Naive B cell (primary cell): Measurements from ENCODE around the gene PCDH9. TPM values are rescaled to one million over a fixed set of nuclear protein-coding genes. Genes with fewer than 3 reads are reported as not detected.

Source experiments
- ATAC-seq, 2 donors: fragments of 150-1000 bp; cut with Tn5 transposase; 2 replicates each; pipeline ENCODE4 v1.10.0; 2021; ENCODE audit warnings: low read depth in 2 of 2, mild to moderate bottlenecking in 2 of 2, moderate library complexity in 2 of 2
- DNase-seq: peaks from one replicate; pipeline ENCODE4 v3.0.0; 2022
- H3K27ac Mint-ChIP-seq, 6 donors: one replicate each; pipeline ENCODE4 v1.8.0; 2020 to 2022; ENCODE audit warnings: mild to moderate bottlenecking in 6 of 6, mixed read lengths in 6 of 6, moderate library complexity in 5 of 6, inconsistent platforms in 2 of 6
- H3K27me3 Mint-ChIP-seq, 3 donors: one replicate each; pipeline ENCODE4 v1.8.0; 2021 to 2022; ENCODE audit warnings: mixed read lengths in 3 of 3, mild to moderate bottlenecking in 1 of 3
- H3K36me3 Mint-ChIP-seq, 2 donors: one replicate each; pipeline ENCODE4 v1.8.0; 2020 to 2022; ENCODE audit warnings: mixed read lengths in 2 of 2, inconsistent platforms in 1 of 2, mild to moderate bottlenecking in 1 of 2
- H3K4me1 Mint-ChIP-seq, 3 donors: one replicate each; pipeline ENCODE4 v1.8.0; 2020 to 2022; ENCODE audit warnings: mixed read lengths in 3 of 3, inconsistent platforms in 1 of 3, mild to moderate bottlenecking in 1 of 3, moderate library complexity in 1 of 3
- H3K4me3 Mint-ChIP-seq, 8 donors: one replicate each; pipeline ENCODE4 v1.8.0; 2020 to 2022; ENCODE audit warnings: mild to moderate bottlenecking in 8 of 8, mixed read lengths in 8 of 8, moderate library complexity in 8 of 8, inconsistent platforms in 2 of 8
- H3K9me3 Mint-ChIP-seq, 7 donors: one replicate each; pipeline ENCODE4 v1.8.0; 2020 to 2022; ENCODE audit warnings: mixed read lengths in 7 of 7, mild to moderate bottlenecking in 5 of 7, inconsistent platforms in 2 of 7, moderate library complexity in 1 of 7
- polyA plus RNA-seq, 6 donors: library from polyadenylated mRNA; unstranded; fragments of 300-500 nt; fragmentation: Illumina TruSeq; gene quantifications; one replicate each; pipeline ENCODE4 v1.2.3, GENCODE V29; 2021; ENCODE audit warnings: low read depth in 6 of 6

Gene PCDH9
- polyA plus RNA-seq, 6 donors from 2014 or later, result 49.9 to 70.2 (median 57.2) TPM

DNA sequence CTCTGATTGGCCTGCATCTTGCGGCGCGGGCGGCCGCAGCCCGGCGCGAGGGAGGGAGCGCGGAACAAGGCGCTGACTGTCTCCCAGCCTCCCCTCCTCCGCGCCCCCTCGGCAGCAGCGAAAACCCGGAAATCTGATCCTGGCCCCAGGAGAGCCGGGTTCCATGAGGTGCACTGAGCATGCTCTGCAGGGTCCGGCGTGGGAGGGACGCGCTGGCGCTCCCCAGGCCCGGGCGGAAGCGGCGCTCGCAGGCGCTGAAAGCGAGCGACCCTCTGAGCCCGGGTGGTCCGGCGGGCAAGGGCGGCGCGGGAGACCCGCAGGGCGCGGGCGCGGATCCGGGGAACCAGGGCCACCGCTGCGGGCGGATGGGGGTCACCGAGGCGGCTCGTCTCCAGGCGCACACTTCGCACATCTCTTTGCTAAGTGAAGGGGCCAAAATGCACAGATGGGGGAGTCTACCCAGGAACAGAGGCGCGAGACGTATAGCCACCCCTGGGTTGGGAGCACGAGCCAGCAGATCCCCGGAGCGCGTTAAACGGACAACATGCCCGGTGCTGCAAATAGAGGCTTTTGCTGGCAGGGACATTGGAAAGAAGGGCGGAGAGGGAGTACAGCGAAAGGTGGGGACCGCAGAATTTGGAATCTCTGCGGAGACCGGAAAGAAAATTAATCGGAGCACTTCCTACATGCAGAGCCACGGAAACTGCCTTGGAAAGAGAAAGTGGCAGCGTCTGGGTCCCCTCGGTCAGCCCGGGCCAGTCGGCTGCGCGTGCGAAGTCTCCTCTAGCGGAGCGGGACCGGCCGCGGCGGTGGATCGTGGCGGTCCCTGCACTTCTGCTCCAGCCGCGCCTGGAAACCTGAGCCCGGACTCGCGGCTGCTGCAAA lies 510 bp upstream of the PCDH9 start:
- Mint-ChIP-seq H3K36me3 (peaks cover 7 to 10% of the 10 kb centered on the region in 2 donors), H3K27ac (peak overlapping the region in 4 of 6 donors; percentile 26 to 96 (median 94)), H3K27me3 (no peaks in the 10 kb centered on the region), H3K4me3 (no peak overlapping the region), H3K4me1 (peaks cover 13 to 24% (median 15%) of the 10 kb centered on the region in 3 donors), H3K9me3 (peaks cover 0 to 2% (median 0%) of the 10 kb centered on the region in 7 donors)
- ATAC-seq, result peak; percentile 92 to 94
- peak; percentile 95 for DNase-seq

DNA sequence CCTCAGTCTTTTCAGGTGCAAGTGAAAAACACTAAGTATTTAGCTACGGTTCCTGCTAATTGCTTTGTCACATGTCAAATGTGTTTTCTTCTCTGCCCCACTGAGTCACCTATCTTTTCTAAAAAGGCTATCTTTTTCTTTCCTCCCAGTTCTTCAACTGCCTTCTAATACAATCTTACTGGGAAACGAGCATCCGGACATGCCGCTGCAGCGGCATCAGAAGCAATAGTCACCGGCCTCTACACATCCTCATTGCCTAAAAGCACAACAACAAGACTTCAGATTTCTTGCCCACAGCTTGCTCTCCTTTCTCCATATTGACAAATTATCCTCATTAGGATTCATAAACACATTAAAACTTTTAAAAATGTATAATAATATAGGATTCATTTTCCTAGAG lies 1.2 kb downstream of the PCDH9 start:
- Mint-ChIP-seq H3K27ac (no peak overlapping the region), H3K27me3 (no peaks in the 10 kb centered on the region), H3K4me3 (no peak overlapping the region), H3K9me3 (peaks cover 0 to 2% (median 0%) of the 10 kb centered on the region in 7 donors), H3K4me1 (peaks cover 25 to 42% (median 30%) of the 10 kb centered on the region in 3 donors), H3K36me3 (peaks cover 7 to 11% of the 10 kb centered on the region in 2 donors)
- ATAC-seq, result no peak
- no peak for DNase-seq

DNA sequence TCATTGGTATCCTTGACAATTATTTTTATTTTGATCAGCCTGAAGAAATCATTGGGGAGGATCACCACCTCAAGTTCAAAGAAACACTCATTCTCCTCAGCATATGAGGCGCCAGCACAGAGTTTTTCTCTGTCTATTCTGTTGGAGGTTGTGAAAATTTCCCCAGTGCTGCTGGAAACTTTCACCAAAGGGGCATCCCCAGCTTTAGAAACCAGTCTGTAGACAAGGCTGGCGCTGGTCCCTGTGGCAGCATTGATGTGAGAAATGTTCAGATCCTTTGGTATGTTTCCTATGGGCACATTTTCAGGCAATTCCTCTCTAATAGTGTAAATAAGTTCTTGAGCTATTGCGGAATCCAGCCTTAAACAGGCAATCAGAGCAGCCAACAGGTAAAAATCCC lies 2.1 kb downstream of the PCDH9 start:
- ATAC-seq, result no peak
- Mint-ChIP-seq H3K4me1 (peaks cover 27 to 45% (median 35%) of the 10 kb centered on the region in 3 donors), H3K27ac (peak overlapping the region in 1 of 6 donors; percentile 65), H3K4me3 (no peak overlapping the region), H3K9me3 (peaks cover 0 to 2% (median 0%) of the 10 kb centered on the region in 7 donors), H3K27me3 (no peaks in the 10 kb centered on the region), H3K36me3 (peaks cover 7 to 11% of the 10 kb centered on the region in 2 donors)
- no peak for DNase-seq

DNA sequence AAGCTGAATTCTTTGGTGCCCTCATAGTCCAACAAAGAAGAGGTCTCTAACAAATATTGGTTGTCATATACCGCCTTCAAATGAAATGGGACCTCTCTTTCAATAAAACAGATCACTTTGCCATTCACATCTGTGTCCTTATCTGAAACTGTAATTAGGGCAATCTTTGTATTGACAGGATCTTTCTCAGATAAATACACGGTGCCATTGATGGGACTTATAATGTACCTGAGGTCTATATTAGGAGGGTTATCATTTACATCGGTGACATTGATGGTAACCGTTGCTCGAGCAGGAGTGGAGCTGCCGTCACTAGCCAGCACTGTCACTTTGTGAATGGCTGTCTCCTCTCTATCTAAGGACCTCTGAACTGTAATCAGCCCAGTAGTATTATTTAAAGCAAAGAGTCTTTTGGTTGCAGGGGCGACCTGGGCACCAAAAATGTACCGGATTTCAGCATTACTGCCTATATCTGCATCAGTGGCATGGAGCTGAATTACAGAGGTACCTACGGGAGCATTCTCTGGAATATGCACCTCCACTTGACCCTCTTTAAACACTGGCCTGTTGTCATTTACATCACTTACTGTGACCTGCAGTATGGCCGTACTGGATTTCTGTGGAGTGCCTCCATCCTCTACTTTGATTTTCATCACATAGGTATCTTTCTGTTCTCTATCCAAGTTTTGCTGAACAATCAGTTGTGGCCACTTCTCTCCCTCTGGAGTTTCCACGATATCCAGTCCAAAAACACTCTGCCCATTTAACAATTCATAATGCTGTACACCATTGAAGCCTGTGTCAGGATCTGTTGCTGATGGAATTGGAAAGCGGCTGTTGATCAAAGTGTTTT lies 2.8 kb downstream of the PCDH9 start:
- Mint-ChIP-seq H3K27ac (peak overlapping the region in 3 of 6 donors; percentile 30 to 65 (median 44)), H3K9me3 (peaks cover 0 to 2% (median 0%) of the 10 kb centered on the region in 7 donors), H3K36me3 (peaks cover 7 to 11% of the 10 kb centered on the region in 2 donors), H3K27me3 (no peaks in the 10 kb centered on the region), H3K4me3 (peak overlapping the region in 1 of 8 donors; percentile 32), H3K4me1 (peaks cover 31 to 50% (median 37%) of the 10 kb centered on the region in 3 donors)
- no peak for DNase-seq
- no peak for ATAC-seq

DNA sequence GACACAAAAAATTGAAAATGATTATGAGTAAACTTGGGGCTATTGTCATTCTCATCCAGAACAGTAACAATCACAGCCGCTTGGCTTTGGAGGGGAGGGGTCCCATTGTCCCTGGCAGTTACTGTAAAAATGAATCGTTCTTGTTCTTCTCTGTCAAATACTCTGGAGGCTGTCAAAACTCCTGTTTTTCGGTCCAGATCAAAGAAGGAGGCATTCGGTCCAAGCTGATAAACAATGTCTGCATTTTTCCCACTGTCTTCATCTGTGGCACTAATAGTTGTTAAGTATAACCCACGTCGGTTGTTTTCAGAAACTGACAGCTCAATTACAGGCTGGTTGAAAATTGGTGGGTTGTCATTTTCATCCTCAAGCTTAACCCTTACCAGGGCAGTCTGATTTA lies 3.4 kb downstream of the PCDH9 start:
- Mint-ChIP-seq H3K9me3 (peaks cover 0 to 2% (median 0%) of the 10 kb centered on the region in 7 donors), H3K4me3 (peak overlapping the region in 4 of 8 donors; percentile 37 to 83 (median 75)), H3K4me1 (peaks cover 31 to 52% (median 43%) of the 10 kb centered on the region in 3 donors), H3K36me3 (peaks cover 7 to 11% of the 10 kb centered on the region in 2 donors), H3K27ac (peak overlapping the region in 2 of 6 donors; percentile 0 to 41), H3K27me3 (no peaks in the 10 kb centered on the region)
- ATAC-seq (no peak), DNase-seq (no peak)

DNA sequence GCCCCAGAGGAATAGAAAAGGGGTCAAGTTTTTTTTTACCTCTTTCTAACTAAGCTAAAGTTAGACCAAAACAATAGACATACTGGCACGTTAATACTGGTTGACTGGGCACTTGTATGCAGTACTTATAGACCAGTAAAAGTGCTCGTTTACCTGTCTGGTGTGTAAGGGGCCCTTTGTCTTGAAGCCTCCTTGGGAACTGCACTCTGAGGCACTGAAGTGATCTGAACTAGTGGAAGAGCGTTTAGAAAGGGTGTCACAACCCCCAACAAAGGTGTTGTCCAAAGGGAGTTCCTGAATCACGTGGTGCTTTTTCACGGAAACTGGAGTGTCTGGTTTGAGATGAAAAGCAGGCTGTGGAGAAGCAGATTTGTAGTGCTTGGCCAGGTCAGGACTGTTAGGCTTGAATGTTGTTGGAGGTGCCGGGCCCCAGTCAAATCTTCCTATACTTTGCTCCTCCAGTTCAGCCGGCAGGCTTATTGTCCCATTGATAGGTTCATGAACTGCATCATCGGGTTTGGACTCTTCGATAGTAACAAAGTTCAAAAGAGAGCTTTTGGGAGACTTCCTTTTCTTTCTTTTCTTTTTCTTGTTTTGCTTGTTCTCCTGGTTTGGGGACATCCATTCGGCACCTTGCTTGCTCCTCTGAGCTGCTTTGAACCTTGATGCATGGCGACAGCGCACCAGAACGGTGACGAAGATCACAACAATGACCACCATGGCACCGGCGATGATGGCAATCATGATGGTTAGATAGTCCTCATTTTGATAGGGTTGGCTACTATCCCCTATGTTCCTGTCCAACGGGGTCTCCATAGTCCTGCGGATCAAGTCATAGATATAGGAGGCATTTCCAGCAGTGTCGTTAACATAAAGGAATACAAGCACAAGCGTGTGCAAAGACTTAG lies 4.6 kb downstream of the PCDH9 start:
- peak overlapping the region; percentile 29 to 87 (median 72) for H3K4me3 Mint-ChIP-seq
- DNase-seq, result no peak
- no peak for ATAC-seq

DNA sequence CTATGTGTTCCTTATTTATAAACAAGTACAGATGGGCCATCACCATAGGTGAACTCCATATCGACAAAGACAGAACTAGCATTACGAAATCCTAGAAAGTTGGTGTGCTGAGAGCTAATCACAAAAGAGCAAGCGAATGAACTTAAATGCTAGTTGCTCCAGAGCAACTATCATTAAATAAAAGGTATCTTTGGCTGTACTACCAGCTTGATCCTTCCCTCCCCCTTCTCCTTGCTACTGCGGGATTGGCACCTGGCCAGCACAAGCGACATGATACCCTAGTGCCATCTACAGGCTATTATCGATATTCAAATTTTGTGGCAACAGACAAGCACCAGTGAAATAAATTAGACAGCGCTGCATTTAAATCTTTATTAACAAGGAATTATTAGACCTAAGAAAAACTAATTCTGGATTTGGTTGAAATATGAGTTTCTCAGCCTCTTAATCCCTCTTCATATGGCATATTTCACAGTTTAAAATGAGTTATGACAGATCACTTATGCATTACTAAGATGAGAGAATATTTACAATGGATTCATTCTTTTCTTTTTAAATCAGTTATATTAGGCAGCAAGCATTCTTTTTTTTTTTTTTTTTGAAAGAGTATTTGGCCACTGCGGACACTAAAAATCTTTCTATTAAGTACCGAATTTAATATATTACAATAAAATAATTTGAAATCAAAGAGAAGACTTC lies 5.8 kb downstream of the PCDH9 start:
- H3K27me3 Mint-ChIP-seq, result no peaks in the 10 kb centered on the region
- peaks cover 27 to 45% (median 42%) of the 10 kb centered on the region in 3 donors for H3K4me1 Mint-ChIP-seq
- peak overlapping the region; percentile 66 to 87 (median 80) for H3K4me3 Mint-ChIP-seq
- DNase-seq (peak; percentile 74), ATAC-seq (peak; percentile 67 to 76)
- H3K9me3 Mint-ChIP-seq, result peaks cover 0 to 2% (median 0%) of the 10 kb centered on the region in 7 donors
- peaks cover 7 to 11% of the 10 kb centered on the region in 2 donors for H3K36me3 Mint-ChIP-seq
- peak overlapping the region; percentile 18 to 85 (median 64) for H3K27ac Mint-ChIP-seq

More for the DNA sequence above, 4.6 kb downstream of the PCDH9 start:
- Mint-ChIP-seq H3K36me3 (peaks cover 7 to 11% of the 10 kb centered on the region in 2 donors), H3K27ac (peak overlapping the region in 5 of 6 donors; percentile 54 to 92 (median 78)), H3K4me1 (peaks cover 27 to 45% (median 42%) of the 10 kb centered on the region in 3 donors), H3K27me3 (no peaks in the 10 kb centered on the region), H3K9me3 (peaks cover 0 to 2% (median 0%) of the 10 kb centered on the region in 7 donors)

DNA sequence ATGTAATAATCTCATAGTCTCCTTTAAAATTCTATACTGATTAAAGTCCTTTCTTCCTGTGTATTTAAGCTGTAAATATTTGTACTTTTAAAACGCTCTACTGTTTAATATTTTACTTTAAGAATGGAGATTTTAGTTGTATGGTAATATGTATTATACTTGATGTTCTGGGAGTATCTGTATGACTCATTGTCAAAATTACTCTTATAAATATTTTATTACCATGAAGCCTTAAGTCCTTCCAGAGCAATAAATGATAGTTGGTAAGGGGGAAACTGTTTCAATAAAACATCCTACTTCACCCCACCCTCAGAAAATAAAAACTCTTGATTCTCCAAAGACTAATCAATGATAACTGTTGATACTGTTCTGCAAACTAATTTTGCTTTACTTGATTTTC lies 6.4 kb downstream of the PCDH9 start:
- peaks cover 27 to 45% (median 42%) of the 10 kb centered on the region in 3 donors for H3K4me1 Mint-ChIP-seq
- ATAC-seq (no peak), DNase-seq (no peak)
- H3K9me3 Mint-ChIP-seq, result peaks cover 0 to 2% (median 0%) of the 10 kb centered on the region in 7 donors
- H3K4me3 Mint-ChIP-seq, result peak overlapping the region; percentile 66 to 87 (median 80)
- H3K36me3 Mint-ChIP-seq, result peaks cover 7 to 11% of the 10 kb centered on the region in 2 donors
- no peaks in the 10 kb centered on the region for H3K27me3 Mint-ChIP-seq
- H3K27ac Mint-ChIP-seq, result peak overlapping the region; percentile 18 to 85 (median 64)

DNA sequence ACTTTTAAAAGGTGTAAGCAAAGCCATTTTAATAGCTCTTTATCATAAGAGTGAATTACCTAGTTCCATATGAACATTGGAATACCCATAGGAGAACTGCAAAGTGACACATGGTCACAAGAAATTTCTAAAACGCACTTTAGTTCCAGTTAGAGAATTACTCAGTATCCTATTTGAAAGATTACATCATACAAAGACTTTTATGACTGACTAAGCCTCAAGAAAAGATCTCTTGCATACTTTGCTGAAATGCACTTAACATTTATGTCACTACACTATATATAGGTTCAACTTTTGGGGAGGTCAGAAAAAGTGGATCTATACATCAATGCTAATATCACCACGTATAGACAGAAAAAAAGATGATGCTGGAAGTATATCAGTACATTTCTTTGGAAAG lies 7.1 kb downstream of the PCDH9 start:
- Mint-ChIP-seq H3K4me3 (peak overlapping the region; percentile 28 to 82 (median 64)), H3K27ac (peak overlapping the region; percentile 30 to 88 (median 57)), H3K4me1 (peaks cover 30 to 49% (median 48%) of the 10 kb centered on the region in 3 donors), H3K27me3 (no peaks in the 10 kb centered on the region), H3K9me3 (peaks cover 0 to 2% (median 0%) of the 10 kb centered on the region in 7 donors), H3K36me3 (peaks cover 6 to 11% of the 10 kb centered on the region in 2 donors)
- no peak for DNase-seq
- no peak for ATAC-seq

DNA sequence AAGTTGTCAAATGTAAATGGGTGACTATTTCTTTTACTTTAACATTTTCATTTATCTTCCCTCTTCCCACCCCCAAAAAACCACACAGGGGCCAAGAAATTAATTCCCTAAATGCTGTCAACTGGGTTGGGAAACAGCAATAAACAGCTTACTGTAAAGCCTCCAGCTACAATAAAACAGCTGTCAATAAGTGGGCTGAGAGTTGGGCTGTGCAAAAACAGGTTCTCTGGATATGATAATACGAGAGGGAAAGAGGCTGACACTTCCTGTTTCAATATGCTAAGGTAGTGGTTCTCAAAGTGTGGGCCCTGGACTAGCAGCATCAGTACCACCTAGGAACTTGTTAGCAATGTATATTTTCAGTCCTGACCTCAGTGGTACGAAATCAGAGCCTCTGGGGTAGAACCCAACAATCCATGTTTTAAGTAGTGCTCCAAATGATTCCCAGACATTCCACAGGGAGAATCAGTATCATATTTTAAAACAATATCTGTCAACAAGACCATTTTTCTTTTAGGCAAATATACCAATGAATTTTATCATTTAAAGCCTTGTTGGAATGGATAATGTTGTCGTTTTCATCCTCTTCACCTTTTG lies 8.4 kb downstream of the PCDH9 start:
- peaks cover 0 to 1% (median 0%) of the 10 kb centered on the region in 7 donors for H3K9me3 Mint-ChIP-seq
- ATAC-seq (peak; percentile 84 to 91), DNase-seq (peak; percentile 42)
- peak overlapping the region; percentile 41 to 82 (median 72) for H3K4me3 Mint-ChIP-seq
- H3K27me3 Mint-ChIP-seq, result no peaks in the 10 kb centered on the region
- H3K27ac Mint-ChIP-seq, result peak overlapping the region in 5 of 6 donors; percentile 26 to 84 (median 44)
- peaks cover 0 to 10% of the 10 kb centered on the region in 2 donors for H3K36me3 Mint-ChIP-seq
- H3K4me1 Mint-ChIP-seq, result peaks cover 33 to 56% (median 47%) of the 10 kb centered on the region in 3 donors

DNA sequence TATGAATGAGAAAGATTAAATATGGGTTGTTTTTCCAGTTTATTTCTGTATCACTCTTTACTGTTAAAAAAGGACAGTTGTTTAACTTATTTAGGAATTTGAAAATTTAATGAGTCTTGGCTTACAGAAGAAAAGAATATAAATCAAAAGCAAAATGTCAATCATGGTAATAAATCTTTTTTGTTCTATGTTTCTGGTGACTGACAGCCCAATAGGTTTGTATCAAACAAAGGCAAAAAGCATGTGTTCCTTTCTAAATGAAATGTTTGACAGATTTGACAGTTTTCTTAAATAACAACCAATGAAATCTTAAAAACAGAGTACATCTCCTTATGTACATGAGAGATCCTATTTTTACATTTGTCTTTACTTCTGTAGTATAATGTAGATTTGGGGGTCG lies 11.0 kb downstream of the PCDH9 start:
- H3K9me3 Mint-ChIP-seq, result no peaks in the 10 kb centered on the region
- no peak overlapping the region for H3K27ac Mint-ChIP-seq
- H3K36me3 Mint-ChIP-seq, result no peaks in the 10 kb centered on the region
- peaks cover 25 to 36% (median 28%) of the 10 kb centered on the region in 3 donors for H3K4me1 Mint-ChIP-seq
- no peak overlapping the region for H3K4me3 Mint-ChIP-seq
- no peak for ATAC-seq
- DNase-seq, result no peak
- no peaks in the 10 kb centered on the region for H3K27me3 Mint-ChIP-seq
